ENCODE results near the gene ANKRD28. TPM values are rescaled to one million over a fixed set of nuclear protein-coding genes. Genes with fewer than 3 reads are reported as not detected.

Gene ANKRD28
- total and polyA plus RNA-seq, 2 of the 4 experiments (the other 2 are of a cell fraction): 52.6 to 211 TPM

- peaks cover 8% of the 10 kb centered on the region for H3K4me1 ChIP-seq (ENCODE audit: control insufficient read depth, insufficient read depth, low read length)
- peak overlapping the region; percentile 49 for H2AK5ac ChIP-seq (ENCODE audit: low read depth, low read length)
- no peaks in the 10 kb centered on the region for H3K9me3 ChIP-seq (ENCODE audit: control insufficient read depth, insufficient read depth, low read length)
- H3K23ac ChIP-seq (ENCODE audit: low read depth, low read length): peak overlapping the region; percentile 54; the same call in 1 of the 2 replicates
- H2BK120ac ChIP-seq (ENCODE audit: low read depth, low read length): peak overlapping the region; percentile 90
- H2BK15ac ChIP-seq (ENCODE audit: low read depth, low read length): peak overlapping the region; percentile 94; the same call in 2 of the 3 replicates
- intact Hi-C loops (cut with micrococcal nuclease) (loop anchor here (2.0 kb wide), 2 partner anchors 19 to 27 kb away; partner anchors contain the start of gene ANKRD28), dilution Hi-C loops (cut with HindIII; ENCODE audit: low sequenced_read_pairs, unreplicated experiment) (no loop called here), in situ Hi-C loops (cut with MboI; ENCODE audit: low sequenced_read_pairs) (no loop called here)
- no peak for DNase-seq
- H2BK5ac ChIP-seq (ENCODE audit: low read depth, low read length, poor library complexity, severe bottlenecking): peak overlapping the region; percentile 98
- BruUV-seq (replicated peaks): no TSS peak
- H3K9me1 ChIP-seq (ENCODE audit: insufficient read depth, low read length): peaks cover 2% of the 10 kb centered on the region; the same call in 1 of the 2 replicates
- no CpG with 5 or more reads among the region's 2 CpGs for WGBS, 2 experiments (ENCODE audit: extremely low coverage in 2 of 2, insufficient read length in 1 of 2)
- H3K14ac ChIP-seq (replicated peaks; ENCODE audit: low read depth, low read length): peak overlapping the region; percentile 42; the same call in 1 of the 2 replicates
- H3K4me3 ChIP-seq (ENCODE audit: insufficient read depth, low read depth, low read length): no peak overlapping the region
- peaks cover 19 to 44% of the 10 kb centered on the region in 2 experiments for H3K79me1 ChIP-seq (ENCODE audit: low read depth in 1 of 2, low read length in 2 of 2)
- ChIA-PET CTCF (no interaction called here), POLR2A (ENCODE audit: unreplicated experiment) (no interaction called here)
- H2AK9ac ChIP-seq (replicated peaks; ENCODE audit: low read depth, low read length, poor library complexity): no peak overlapping the region
- H3K4me2 ChIP-seq (ENCODE audit: low read depth, low read length): peak overlapping the region; percentile 87
- H4K20me1 ChIP-seq (ENCODE audit: insufficient read depth, low read length): no peaks in the 10 kb centered on the region
- peak overlapping the region; percentile 75; the same call in 1 of the 2 replicates for H4K5ac ChIP-seq (ENCODE audit: low read depth, low read length)
- no peak; the same call in 1 of the 2 replicates for ATAC-seq (ENCODE audit: low read depth)
- H3K4ac ChIP-seq (ENCODE audit: low read depth, low read length): peak overlapping the region; percentile 78; the same call in 1 of the 2 replicates
- H3K56ac ChIP-seq (ENCODE audit: extremely low read depth, insufficient read depth, low read length): 0 out of 2 replicates have a peak overlapping the region, but pooled peaks have one; percentile 24
- H2BK20ac ChIP-seq (ENCODE audit: low read depth, low read length): peak overlapping the region; percentile 54
- H3K27ac ChIP-seq (ENCODE audit: insufficient read depth, low read length): peak overlapping the region; percentile 56; the same call in 1 of the 2 replicates
- peak overlapping the region; percentile 95 for H3K18ac ChIP-seq (ENCODE audit: low read depth, low read length)
- no peak overlapping the region; the same call in 1 of the 2 replicates for H3K9ac ChIP-seq (ENCODE audit: low read depth, low read length)
- peak overlapping the region; percentile 35 to 94; a peak in 3 of 4 replicates for H4K8ac ChIP-seq (ENCODE audit: low read depth in 2 of 2, low read length in 2 of 2)
- peak overlapping the region; percentile 66 for H4K91ac ChIP-seq (ENCODE audit: insufficient read depth, low read depth, low read length)
- no peaks in the 10 kb centered on the region for H3K27me3 ChIP-seq (ENCODE audit: control insufficient read depth, insufficient read depth, low read length)
- H2AFZ ChIP-seq (replicated peaks; ENCODE audit: low read length, poor library complexity): no peak overlapping the region
- H3K36me3 ChIP-seq (ENCODE audit: control insufficient read depth, insufficient read depth, low read length): peaks cover 11% of the 10 kb centered on the region
- TF ChIP-seq POLR2A (IDR thresholded peaks at IDR 0.05; ENCODE audit: low read depth, low read length) (no peak), USF2 (IDR thresholded peaks at IDR 0.05; ENCODE audit: low read depth, low read length) (no peak), CHD1 (IDR thresholded peaks at IDR 0.05; ENCODE audit: low read depth, low read length) (no peak), RAD21 (IDR thresholded peaks at IDR 0.05; ENCODE audit: low read length) (no peak), CTCF (conservative IDR thresholded peaks at IDR 0.05; ENCODE audit: low read depth, low read length) (no peak), NFE2L2 (IDR thresholded peaks at IDR 0.05; ENCODE audit: low read depth, low read length) (no peak), RFX5 (IDR thresholded peaks at IDR 0.05; ENCODE audit: low read depth, low read length) (no peak), MAFK (IDR thresholded peaks at IDR 0.05; ENCODE audit: low read depth, low read length) (no peak), ELK1 (IDR thresholded peaks at IDR 0.05; ENCODE audit: borderline replicate concordance, low read depth, low read length) (no peak), MXI1 (IDR thresholded peaks at IDR 0.05; ENCODE audit: borderline replicate concordance, low read depth, low read length) (no peak), CEBPB (IDR thresholded peaks at IDR 0.05; ENCODE audit: low read depth, low read length) (no peak), RCOR1 (IDR thresholded peaks at IDR 0.05; ENCODE audit: insufficient replicate concordance, low read length) (no peak), FOS (IDR thresholded peaks at IDR 0.05; ENCODE audit: low read depth, low read length) (no peak), MAZ (IDR thresholded peaks at IDR 0.05; ENCODE audit: borderline replicate concordance, low read depth, low read length) (no peak), SMC3 (IDR thresholded peaks at IDR 0.05; ENCODE audit: low read depth, low read length) (no peak)
These were observed 28.4 kb downstream of the ANKRD28 start for GRCh38 chr3:15769256-15769915.

Measured in IMR-90 (cell line).